Psoas muscle (tissue), 8 donors: ENCODE measurements around the gene C14orf93. TPM values are rescaled to one million over a fixed set of nuclear protein-coding genes. Genes with fewer than 3 reads are reported as not detected.
A peak's percentile ranks its signal among the peaks of the same experiment; 100 is the strongest.

ENCODE experiments used
- ATAC-seq, 4 donors: fragments of 200-7000 bp; cut with Tn5 transposase; one replicate each; pipeline ENCODE4 v1.9.1; 2020; ENCODE audit warnings: moderate library complexity in 3 of 4, mild to moderate bottlenecking in 2 of 4
- DNase-seq, 2 donors: peaks; one replicate each; pipeline ENCODE4 v3.0.0-alpha.2; 2020
- H3K27ac ChIP-seq: fragments of 200-600 bp; one replicate; pipeline ENCODE4 v1.8.0; 2022
- H3K27me3 ChIP-seq, 3 donors: fragments of 200-600 bp in 1 of 3; one replicate each; pipeline versions ENCODE4 v1.6.1 to v1.8.0; 2013 to 2022; ENCODE audit warnings: low read length in 2 of 3, mild to moderate bottlenecking in 2 of 3, moderate library complexity in 1 of 3; ENCODE audit not compliant: insufficient read depth in 3 of 3
- H3K36me3 ChIP-seq, 2 donors: fragments of 200-600 bp in 1 of 2; one replicate each; pipeline versions ENCODE4 v1.6.1 to v1.8.0; 2013 to 2022; ENCODE audit warnings: low read depth in 1 of 2, mild to moderate bottlenecking in 1 of 2, moderate library complexity in 1 of 2; ENCODE audit not compliant: insufficient read depth in 1 of 2
- H3K4me1 ChIP-seq: fragments of 200-600 bp; one replicate; pipeline ENCODE4 v1.8.0; 2022
- H3K4me3 ChIP-seq: fragments of 200-600 bp; one replicate; pipeline ENCODE4 v1.8.0; 2022; ENCODE audit warnings: mild to moderate bottlenecking
- H3K9me3 ChIP-seq: fragments of 200-600 bp; one replicate; pipeline ENCODE4 v1.8.0; 2022
- WGBS, 3 donors: extraction: QIAGEN DNeasy Blood & Tissue Kit; methylation state at CpG; one replicate each; pipeline versions ENCODE4 v1.1.6 to v1.1.7; 2013; 5-methylcytosine and 5-hydroxymethylcytosine counted together
- intact Hi-C, 2 donors: fragments of 100-400 bp; cut with DNase I; formaldehyde crosslinking; loops; one replicate each; pipeline versions ENCODE4 v1.11.0 to v1.14.2; 2022
- polyA plus RNA-seq, 3 donors: library from polyadenylated mRNA; stranded (reverse); fragments of 200-250 nt; gene quantifications; one replicate each; pipeline ENCODE4 v1.2.3, GENCODE V29; 2013
- total RNA-seq, 4 donors: library from RNA; stranded (reverse); fragmentation: NEBNext Ultra II Directional in 2 of 4; extraction: Animal tissue kit (Norgen Biotek cat#: 25700) in 2 of 4; gene quantifications; one replicate each; pipeline versions ENCODE4 v1.2.1 to v1.2.4, GENCODE V29; 2021 to 2023
- TF ChIP-seq, protein P1 (sequence below): fragments of 200-600 bp; IDR thresholded peaks from one replicate; pipeline ENCODE4 v1.8.0; 2022; ENCODE audit warnings: antibody characterized with exemption
- donor health status: healthy with polysubstance abuse.
- donor health status: DM: no; HTN: no; CAD: no; lungs with moderate emphysema.
- donor health status: Bipolar disorder and iron deficiency.
- donor health status: healthy.
- donor health status: DM: yes; HTN: yes; CAD: no.
- donor health status: DM: no; HTN: no; CAD: no.
- donor health status: DM: no; HTN: no; CAD: no.
- donor health status: DM: yes; HTN: yes; CAD: no.

The C14orf93 gene
- total and polyA plus RNA-seq, 7 donors = 1.7 to 5.1 (median 3.5) TPM

GRCh38 chr14:23009483-23009938, 432 bp downstream of the C14orf93 start:
- intact Hi-C loops = loop anchor here in 1 of 2 donors (2.0 kb wide), 1 partner anchor 25 kb away; the partner anchor contains the start of gene PSMB5
- H3K27ac ChIP-seq = peak overlapping the region; percentile 77
- WGBS, 3 donors = 19 to 22% (median 20%) methylated on average over 8 of the region's 8 CpGs

GRCh38 chr14:23008831-23009230, 1.1 kb downstream of the C14orf93 start:
- Histone ChIP-seq H3K27me3 (no peaks in the 10 kb centered on the region), H3K4me1 (peaks cover 19% of the 10 kb centered on the region), H3K27ac (peak overlapping the region; percentile 77), H3K9me3 (no peaks in the 10 kb centered on the region), H3K36me3 (no peaks in the 10 kb centered on the region), H3K4me3 (peak overlapping the region; percentile 66)
- 30 to 38% (median 34%) methylated on average over 3 of the region's 3 CpGs for WGBS, 3 donors
- intact Hi-C loops = loop anchor here in 1 of 2 donors (2.0 kb wide), 1 partner anchor 26 kb away; the partner anchor contains the start of gene PSMB5
- ATAC-seq (no peak), DNase-seq (no peak)
- TF ChIP-seq, protein P1, sequence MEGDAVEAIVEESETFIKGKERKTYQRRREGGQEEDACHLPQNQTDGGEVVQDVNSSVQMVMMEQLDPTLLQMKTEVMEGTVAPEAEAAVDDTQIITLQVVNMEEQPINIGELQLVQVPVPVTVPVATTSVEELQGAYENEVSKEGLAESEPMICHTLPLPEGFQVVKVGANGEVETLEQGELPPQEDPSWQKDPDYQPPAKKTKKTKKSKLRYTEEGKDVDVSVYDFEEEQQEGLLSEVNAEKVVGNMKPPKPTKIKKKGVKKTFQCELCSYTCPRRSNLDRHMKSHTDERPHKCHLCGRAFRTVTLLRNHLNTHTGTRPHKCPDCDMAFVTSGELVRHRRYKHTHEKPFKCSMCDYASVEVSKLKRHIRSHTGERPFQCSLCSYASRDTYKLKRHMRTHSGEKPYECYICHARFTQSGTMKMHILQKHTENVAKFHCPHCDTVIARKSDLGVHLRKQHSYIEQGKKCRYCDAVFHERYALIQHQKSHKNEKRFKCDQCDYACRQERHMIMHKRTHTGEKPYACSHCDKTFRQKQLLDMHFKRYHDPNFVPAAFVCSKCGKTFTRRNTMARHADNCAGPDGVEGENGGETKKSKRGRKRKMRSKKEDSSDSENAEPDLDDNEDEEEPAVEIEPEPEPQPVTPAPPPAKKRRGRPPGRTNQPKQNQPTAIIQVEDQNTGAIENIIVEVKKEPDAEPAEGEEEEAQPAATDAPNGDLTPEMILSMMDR = no peak

More at GRCh38 chr14:23009483-23009938, 432 bp downstream of the C14orf93 start:
- no peak for DNase-seq
- TF ChIP-seq, protein P1 = no peak
- Histone ChIP-seq H3K4me1 (peaks cover 19% of the 10 kb centered on the region), H3K36me3 (no peaks in the 10 kb centered on the region), H3K9me3 (no peaks in the 10 kb centered on the region), H3K27me3 (no peaks in the 10 kb centered on the region), H3K4me3 (peak overlapping the region; percentile 66)
- ATAC-seq = no peak

- Histone ChIP-seq H3K27me3 (no peaks in the 10 kb centered on the region), H3K4me3 (peak overlapping the region; percentile 86), H3K36me3 (no peaks in the 10 kb centered on the region), H3K4me1 (peaks cover 19% of the 10 kb centered on the region), H3K27ac (peak overlapping the region; percentile 96), H3K9me3 (no peaks in the 10 kb centered on the region)
- TF ChIP-seq, protein P1 = peak; percentile 21
- ATAC-seq = peak; percentile 97 to 99 (median 98)
- WGBS, 3 donors = 0 to 1% (median 0%) methylated on average over 57 to 62 of the region's 62 CpGs
- DNase-seq = peak; percentile 96 to 98
- intact Hi-C loops = no loop called here
Measured at GRCh38 chr14:23006544-23007419, 3.2 kb downstream of the C14orf93 start.

DNA sequence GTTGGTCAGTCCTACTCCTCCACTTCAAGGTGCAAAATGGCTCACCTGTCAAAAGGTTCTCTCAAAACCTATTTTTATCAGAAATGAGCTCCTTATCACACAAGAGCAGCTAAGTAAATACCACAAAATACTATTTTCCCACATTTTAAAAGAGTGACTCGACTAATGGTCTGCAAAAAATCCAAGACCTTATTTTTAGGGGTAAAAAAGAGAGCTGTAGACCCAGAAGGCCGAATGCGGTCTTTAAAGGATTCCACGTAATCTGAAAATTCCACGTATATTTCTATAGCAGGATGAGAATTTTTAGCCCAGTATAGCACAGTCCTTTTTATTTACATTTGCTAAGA, 3.8 kb downstream of the C14orf93 start:
- Histone ChIP-seq H3K27me3 (no peaks in the 10 kb centered on the region), H3K4me1 (peaks cover 19% of the 10 kb centered on the region), H3K36me3 (no peaks in the 10 kb centered on the region), H3K4me3 (peak overlapping the region; percentile 86), H3K9me3 (no peaks in the 10 kb centered on the region), H3K27ac (peak overlapping the region; percentile 96)
- intact Hi-C loops = no loop called here
- no peak for DNase-seq
- TF ChIP-seq, protein P1 = no peak
- ATAC-seq = no peak
- WGBS, 3 donors = 57 to 60% (median 60%) methylated on average over 5 of the region's 5 CpGs
